SK-N-SH (cell line): ENCODE data around the gene RAMP3. TPM values are rescaled to one million over a fixed set of nuclear protein-coding genes. Genes with fewer than 3 reads are reported as not detected.

Experiments used
- CTCF ChIA-PET: fragments of 300-600, 350-600 bp; formaldehyde crosslinking; extraction: SDS; loops from one replicate; lab custom pipeline; 2021; lab: Yijun Ruan, JAX
- POLR2A ChIA-PET: fragments of 350-600 bp; sonication (Branson Sonifier 250); formaldehyde crosslinking; extraction: SDS; loops from one replicate; lab custom pipeline; 2020; ENCODE audit warnings: antibody characterized with exemption, inconsistent platforms; lab: Yijun Ruan, JAX
- DNase-seq: peaks from one replicate; pipeline ENCODE4 v3.0.0; 2012
- H2AFZ ChIP-seq: fragments of 200-600 bp; sonication (generic); 2 replicates; pipeline ENCODE4 v1.8.1; 2016; ENCODE audit warnings: antibody characterized with exemption, mild to moderate bottlenecking, low read depth
- H3F3A ChIP-seq: fragments of 200-600 bp; sonication (generic); replicated peaks from 2 replicates; pipeline ENCODE3; 2016; ENCODE audit warnings: antibody characterized with exemption, mild to moderate bottlenecking; ENCODE audit not compliant: insufficient read depth
- H3K27ac ChIP-seq, 2 experiments: fragments of 200-500 bp in 1 of 2; fragments of 200-600 bp in 1 of 2; sonication (Bioruptor generic) in 1 of 2; sonication (generic), shearing (Covaris generic) in 1 of 2; 2 replicates each; pipeline versions ENCODE4 v1.5.1 to v1.6.1; 2014 to 2016; ENCODE audit warnings: low read depth in 2 of 2, inconsistent platforms in 1 of 2, low read length in 1 of 2, mild to moderate bottlenecking in 1 of 2, mixed read lengths in 1 of 2
- H3K27me3 ChIP-seq: fragments of 200-600 bp; sonication (generic), shearing (Covaris generic); 2 replicates; pipeline ENCODE4 v1.6.1; 2016; ENCODE audit warnings: mixed run types; ENCODE audit not compliant: insufficient read depth
- H3K36me3 ChIP-seq, 2 experiments: fragments of 200-500 bp in 1 of 2; fragments of 200-600 bp in 1 of 2; sonication (Bioruptor generic) in 1 of 2; sonication (generic) in 1 of 2; replicated peaks in 1 of 2; 2 replicates each; pipeline versions ENCODE3 to v1.5.1; 2014 to 2016; ENCODE audit warnings: low read length in 1 of 2, mild to moderate bottlenecking in 1 of 2; ENCODE audit not compliant: insufficient read depth in 2 of 2, control insufficient read depth in 1 of 2
- H3K4me1 ChIP-seq, 2 experiments: fragments of 200-500 bp in 1 of 2; fragments of 200-600 bp in 1 of 2; sonication (Bioruptor generic) in 1 of 2; sonication (generic), shearing (Covaris generic) in 1 of 2; 2 replicates each; pipeline versions ENCODE4 v1.5.1 to v1.6.1; 2014 to 2016; ENCODE audit warnings: low read depth in 1 of 2, low read length in 1 of 2, mixed run types in 1 of 2; ENCODE audit not compliant: insufficient read depth in 2 of 2, control insufficient read depth in 1 of 2
- H3K4me2 ChIP-seq: fragments of 200-600 bp; sonication (generic), shearing (Covaris generic); 2 replicates; pipeline ENCODE4 v1.6.1; 2017; ENCODE audit warnings: mixed run types
- H3K4me3 ChIP-seq, 2 experiments: fragments of 200-500 bp in 1 of 2; fragments of 200-600 bp in 1 of 2; sonication (Bioruptor generic) in 1 of 2; sonication (generic), shearing (Covaris generic) in 1 of 2; 2 replicates each; pipeline versions ENCODE4 v1.5.1 to v1.8.1; 2014 to 2016; ENCODE audit warnings: low read depth in 2 of 2, inconsistent platforms in 1 of 2, low read length in 1 of 2, mild to moderate bottlenecking in 1 of 2, mixed read lengths in 1 of 2, moderate library complexity in 1 of 2
- H3K79me2 ChIP-seq: fragments of 200-600 bp; sonication (generic); 2 replicates; pipeline ENCODE4 v1.8.1; 2017; ENCODE audit warnings: mild to moderate bottlenecking; ENCODE audit not compliant: insufficient read depth
- H3K9ac ChIP-seq: fragments of 200-600 bp; sonication (generic); 2 replicates; pipeline ENCODE4 v1.6.1; 2017; ENCODE audit warnings: mixed run types
- H3K9me2 ChIP-seq: fragments of 200-600 bp; sonication (generic); 2 replicates; pipeline ENCODE4 v1.6.1; 2017; ENCODE audit warnings: mixed run types
- H3K9me3 ChIP-seq: fragments of 200-600 bp; sonication (generic); 2 replicates; pipeline ENCODE4 v1.6.1; 2017; ENCODE audit warnings: mixed run types, mild to moderate bottlenecking, moderate library complexity
- H4K20me1 ChIP-seq: fragments of 200-600 bp; sonication (generic); 2 replicates; pipeline ENCODE4 v1.6.1; 2017; ENCODE audit warnings: mild to moderate bottlenecking, mixed run types; ENCODE audit not compliant: insufficient read depth
- FOXJ3 ChIP-seq: sonication (generic); formaldehyde crosslinking; IDR thresholded peaks from 2 replicates; pipeline ENCODE4 v1.5.1; 2020; ENCODE audit warnings: mild to moderate bottlenecking, missing genetic modification reagents
- FOXM1 ChIP-seq: IDR thresholded peaks from 2 replicates; pipeline ENCODE4 v1.4.0; 2012; ENCODE audit warnings: low read depth, mild to moderate bottlenecking
- GABPA ChIP-seq: IDR thresholded peaks from 2 replicates; pipeline ENCODE4 v1.4.0; 2012; ENCODE audit warnings: low read depth, mild to moderate bottlenecking
- MEF2A ChIP-seq: IDR thresholded peaks from 2 replicates; pipeline ENCODE4 v1.4.0; 2012; ENCODE audit warnings: low read depth, borderline replicate concordance
- MXI1 ChIP-seq: IDR thresholded peaks from 2 replicates; pipeline ENCODE4 v1.6.1; 2012; ENCODE audit warnings: mild to moderate bottlenecking, low read depth, low read length, improper control_type of control experiment
- NFIC ChIP-seq: IDR thresholded peaks from 2 replicates; pipeline ENCODE4 v1.4.0; 2012; ENCODE audit warnings: borderline replicate concordance
- POLR2AphosphoS5 ChIP-seq: IDR thresholded peaks from 2 replicates; pipeline ENCODE4 v1.6.1; 2012; ENCODE audit warnings: low read depth, low read length
- RCOR1 ChIP-seq: fragments of 150-350 bp; IDR thresholded peaks from 2 replicates; pipeline ENCODE4 v1.6.1; 2017; ENCODE audit warnings: antibody characterized with exemption, low read length
- RXRA ChIP-seq: IDR thresholded peaks from 2 replicates; pipeline ENCODE4 v1.4.0; 2012; ENCODE audit warnings: low read depth, mild to moderate bottlenecking, borderline replicate concordance
- TEAD4 ChIP-seq: IDR thresholded peaks from 2 replicates; pipeline ENCODE4 v1.4.0; 2012; ENCODE audit warnings: mild to moderate bottlenecking, borderline replicate concordance; ENCODE audit not compliant: insufficient read depth
- USF1 ChIP-seq: IDR thresholded peaks from 2 replicates; pipeline ENCODE4 v1.4.0; 2012; ENCODE audit warnings: low read depth, borderline replicate concordance
- YY1 ChIP-seq: IDR thresholded peaks from 2 replicates; pipeline ENCODE4 v1.4.0; 2012; ENCODE audit warnings: low read depth, mild to moderate bottlenecking
- WGBS: methylation state at CpG from one replicate; pipeline ENCODE4 v1.1.6; 2017; ENCODE audit warnings: low lambda C conversion rate; 5-methylcytosine and 5-hydroxymethylcytosine counted together
- polyA plus RNA-seq, 3 experiments: library from polyadenylated mRNA; depleted of rRNA; stranded (reverse); fragments of >200 nt; gene quantifications; 2 replicates each; pipeline ENCODE4 v1.2.3, GENCODE V29; 2012
- TF ChIP-seq, protein P1 (sequence below): IDR thresholded peaks from 2 replicates; pipeline ENCODE4 v1.4.0; 2012; ENCODE audit warnings: low read depth, borderline replicate concordance
- TF ChIP-seq, protein P2 (sequence below): fragments of 150-350 bp; IDR thresholded peaks from 2 replicates; pipeline ENCODE4 v1.6.1; 2017; ENCODE audit warnings: antibody characterized with exemption, low read length, low read depth, borderline replicate concordance
- TF ChIP-seq, protein P3 (sequence below): IDR thresholded peaks from 2 replicates; pipeline ENCODE4 v1.4.0; 2012; ENCODE audit warnings: low read depth
- TF ChIP-seq, protein P4 (sequence below): IDR thresholded peaks from 2 replicates; pipeline ENCODE4 v1.6.1; 2012; ENCODE audit warnings: mild to moderate bottlenecking, low read depth, low read length, moderate library complexity
- TF ChIP-seq, protein P5 (sequence below): fragments of 150-350 bp; IDR thresholded peaks from 2 replicates; pipeline ENCODE4 v1.6.1; 2016; ENCODE audit warnings: mild to moderate bottlenecking, low read depth, low read length

Gene RAMP3
- polyA plus RNA-seq, 1 of the 3 experiments (the other 2 are of a cell fraction): not detected

DNA sequence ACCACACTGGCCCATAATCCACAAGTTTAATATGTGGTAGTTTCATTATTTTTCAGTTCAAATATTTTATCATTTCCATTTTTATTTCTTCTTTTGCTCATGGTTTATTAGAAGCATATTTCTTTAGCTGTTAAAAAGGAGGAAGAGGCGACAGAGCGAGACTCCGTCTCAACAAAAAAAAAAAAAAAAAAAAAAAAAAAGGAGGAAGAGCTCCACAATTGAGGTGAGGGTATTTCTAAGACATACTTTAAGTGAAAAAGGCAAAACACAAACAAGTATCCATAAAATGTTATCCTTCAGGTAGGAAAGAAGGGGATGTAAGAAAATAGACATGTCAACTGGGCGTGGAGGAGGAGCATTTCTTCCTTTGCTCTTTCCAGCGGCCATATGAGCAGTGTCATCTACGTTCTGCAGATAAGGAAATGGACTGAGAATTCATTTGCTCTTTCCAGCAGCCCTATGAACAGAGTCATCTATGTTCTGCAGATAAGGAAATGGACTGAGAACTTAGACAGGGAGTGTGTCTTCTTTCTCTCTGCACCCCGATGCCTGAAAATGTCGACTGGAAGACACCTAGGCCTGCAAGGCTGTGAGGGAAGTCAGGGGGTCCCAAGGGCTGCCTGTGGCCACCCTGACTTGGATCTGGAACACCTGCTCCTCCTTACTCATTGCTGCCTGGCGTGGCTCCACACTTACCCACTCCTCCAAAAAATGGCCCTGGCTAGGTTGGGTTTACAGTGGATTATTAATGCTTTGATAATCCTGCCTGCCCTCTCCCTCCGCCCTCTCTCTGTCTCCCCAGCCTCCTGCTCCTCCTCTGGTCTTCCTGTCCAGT, 18.9 kb upstream of the RAMP3 start:
- ChIA-PET CTCF (interaction anchor here (0.7 to 6.6 kb wide), 10 partner anchors 8 to 573 kb away, joined by 3 to 149 read pairs (median 6); partner anchors contain the start of gene RAMP3), POLR2A (interaction anchor here (1.1 kb wide), 1 partner anchor 27 kb away, joined by 4 read pairs; the partner anchor contains the start of gene TBRG4)
- no peak overlapping the region for H3K27ac ChIP-seq
- H3K36me3 ChIP-seq: no peaks in the 10 kb centered on the region
- no peaks in the 10 kb centered on the region for H3K9me3 ChIP-seq
- no peak overlapping the region for H2AFZ ChIP-seq
- no peak overlapping the region for H3K9ac ChIP-seq
- no peak for DNase-seq
- H4K20me1 ChIP-seq: no peaks in the 10 kb centered on the region
- peaks cover 9% of the 10 kb centered on the region; the same call in 1 of the 2 replicates for H3K27me3 ChIP-seq
- no peaks in the 10 kb centered on the region for H3K9me2 ChIP-seq
- H3K79me2 ChIP-seq: no peaks in the 10 kb centered on the region
- WGBS: 67% methylated on average over 10 of the region's 10 CpGs
- no peak overlapping the region for H3K4me2 ChIP-seq
- TF ChIP-seq, protein P1, sequence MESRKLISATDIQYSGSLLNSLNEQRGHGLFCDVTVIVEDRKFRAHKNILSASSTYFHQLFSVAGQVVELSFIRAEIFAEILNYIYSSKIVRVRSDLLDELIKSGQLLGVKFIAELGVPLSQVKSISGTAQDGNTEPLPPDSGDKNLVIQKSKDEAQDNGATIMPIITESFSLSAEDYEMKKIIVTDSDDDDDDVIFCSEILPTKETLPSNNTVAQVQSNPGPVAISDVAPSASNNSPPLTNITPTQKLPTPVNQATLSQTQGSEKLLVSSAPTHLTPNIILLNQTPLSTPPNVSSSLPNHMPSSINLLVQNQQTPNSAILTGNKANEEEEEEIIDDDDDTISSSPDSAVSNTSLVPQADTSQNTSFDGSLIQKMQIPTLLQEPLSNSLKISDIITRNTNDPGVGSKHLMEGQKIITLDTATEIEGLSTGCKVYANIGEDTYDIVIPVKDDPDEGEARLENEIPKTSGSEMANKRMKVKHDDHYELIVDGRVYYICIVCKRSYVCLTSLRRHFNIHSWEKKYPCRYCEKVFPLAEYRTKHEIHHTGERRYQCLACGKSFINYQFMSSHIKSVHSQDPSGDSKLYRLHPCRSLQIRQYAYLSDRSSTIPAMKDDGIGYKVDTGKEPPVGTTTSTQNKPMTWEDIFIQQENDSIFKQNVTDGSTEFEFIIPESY: no peak
- TF ChIP-seq, protein P2, sequence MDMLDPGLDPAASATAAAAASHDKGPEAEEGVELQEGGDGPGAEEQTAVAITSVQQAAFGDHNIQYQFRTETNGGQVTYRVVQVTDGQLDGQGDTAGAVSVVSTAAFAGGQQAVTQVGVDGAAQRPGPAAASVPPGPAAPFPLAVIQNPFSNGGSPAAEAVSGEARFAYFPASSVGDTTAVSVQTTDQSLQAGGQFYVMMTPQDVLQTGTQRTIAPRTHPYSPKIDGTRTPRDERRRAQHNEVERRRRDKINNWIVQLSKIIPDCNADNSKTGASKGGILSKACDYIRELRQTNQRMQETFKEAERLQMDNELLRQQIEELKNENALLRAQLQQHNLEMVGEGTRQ: no peak
- TF ChIP-seq, protein P3, sequence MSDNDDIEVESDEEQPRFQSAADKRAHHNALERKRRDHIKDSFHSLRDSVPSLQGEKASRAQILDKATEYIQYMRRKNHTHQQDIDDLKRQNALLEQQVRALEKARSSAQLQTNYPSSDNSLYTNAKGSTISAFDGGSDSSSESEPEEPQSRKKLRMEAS: no peak
- H3K4me1 ChIP-seq: no peaks in the 10 kb centered on the region
- H3F3A ChIP-seq: no peaks in the 10 kb centered on the region
- no peak overlapping the region for H3K4me3 ChIP-seq

DNA sequence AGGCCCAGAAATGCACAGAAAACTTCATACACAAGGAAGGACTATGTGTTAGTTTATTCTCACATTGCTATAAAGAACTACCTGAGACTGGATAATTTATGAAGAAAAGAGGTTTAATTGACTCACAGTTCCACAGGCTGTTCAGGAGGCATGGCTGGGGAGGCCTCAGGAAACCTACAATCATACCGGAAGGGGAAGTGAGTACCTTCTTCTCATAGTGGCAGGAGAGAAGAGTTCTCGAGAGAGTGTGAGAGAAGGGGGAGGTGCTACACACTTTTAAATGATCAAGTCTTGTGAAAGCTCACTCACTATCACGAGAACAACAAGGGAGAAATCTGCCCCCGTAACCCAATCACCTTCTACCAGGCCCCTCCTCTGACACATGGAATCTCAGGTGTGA, 16.8 kb upstream of the RAMP3 start:
- 73% methylated on average over 4 of the region's 4 CpGs for WGBS
- Histone ChIP-seq H3K9me3 (no peaks in the 10 kb centered on the region), H3K9me2 (no peaks in the 10 kb centered on the region), H3K36me3 (no peaks in the 10 kb centered on the region), H3K4me2 (no peak overlapping the region), H3K27me3 (peaks cover 16% of the 10 kb centered on the region; the same call in 1 of the 2 replicates), H3F3A (no peaks in the 10 kb centered on the region), H4K20me1 (no peaks in the 10 kb centered on the region), H3K79me2 (no peaks in the 10 kb centered on the region), H3K27ac (no peak overlapping the region), H3K4me3 (no peak overlapping the region), H3K9ac (no peak overlapping the region), H2AFZ (no peak overlapping the region), H3K4me1 (no peaks in the 10 kb centered on the region)
- POLR2A ChIA-PET: no interaction called here
- CTCF ChIA-PET: no interaction called here
- no peak for DNase-seq
- TF ChIP-seq FOXM1: no peak
- TF ChIP-seq RCOR1: no peak
- no peak for TF ChIP-seq NFIC
- TF ChIP-seq RXRA: no peak
- no peak for TF ChIP-seq TEAD4
- TF ChIP-seq YY1: no peak
- TF ChIP-seq MXI1: no peak
- TF ChIP-seq FOXJ3 (CRISPR knock-in tag): no peak
- no peak for TF ChIP-seq GABPA
- TF ChIP-seq USF1: no peak
- TF ChIP-seq POLR2AphosphoS5: no peak
- no peak for TF ChIP-seq MEF2A
- TF ChIP-seq, protein P4, sequence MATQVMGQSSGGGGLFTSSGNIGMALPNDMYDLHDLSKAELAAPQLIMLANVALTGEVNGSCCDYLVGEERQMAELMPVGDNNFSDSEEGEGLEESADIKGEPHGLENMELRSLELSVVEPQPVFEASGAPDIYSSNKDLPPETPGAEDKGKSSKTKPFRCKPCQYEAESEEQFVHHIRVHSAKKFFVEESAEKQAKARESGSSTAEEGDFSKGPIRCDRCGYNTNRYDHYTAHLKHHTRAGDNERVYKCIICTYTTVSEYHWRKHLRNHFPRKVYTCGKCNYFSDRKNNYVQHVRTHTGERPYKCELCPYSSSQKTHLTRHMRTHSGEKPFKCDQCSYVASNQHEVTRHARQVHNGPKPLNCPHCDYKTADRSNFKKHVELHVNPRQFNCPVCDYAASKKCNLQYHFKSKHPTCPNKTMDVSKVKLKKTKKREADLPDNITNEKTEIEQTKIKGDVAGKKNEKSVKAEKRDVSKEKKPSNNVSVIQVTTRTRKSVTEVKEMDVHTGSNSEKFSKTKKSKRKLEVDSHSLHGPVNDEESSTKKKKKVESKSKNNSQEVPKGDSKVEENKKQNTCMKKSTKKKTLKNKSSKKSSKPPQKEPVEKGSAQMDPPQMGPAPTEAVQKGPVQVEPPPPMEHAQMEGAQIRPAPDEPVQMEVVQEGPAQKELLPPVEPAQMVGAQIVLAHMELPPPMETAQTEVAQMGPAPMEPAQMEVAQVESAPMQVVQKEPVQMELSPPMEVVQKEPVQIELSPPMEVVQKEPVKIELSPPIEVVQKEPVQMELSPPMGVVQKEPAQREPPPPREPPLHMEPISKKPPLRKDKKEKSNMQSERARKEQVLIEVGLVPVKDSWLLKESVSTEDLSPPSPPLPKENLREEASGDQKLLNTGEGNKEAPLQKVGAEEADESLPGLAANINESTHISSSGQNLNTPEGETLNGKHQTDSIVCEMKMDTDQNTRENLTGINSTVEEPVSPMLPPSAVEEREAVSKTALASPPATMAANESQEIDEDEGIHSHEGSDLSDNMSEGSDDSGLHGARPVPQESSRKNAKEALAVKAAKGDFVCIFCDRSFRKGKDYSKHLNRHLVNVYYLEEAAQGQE: no peak
- TF ChIP-seq, protein P5, sequence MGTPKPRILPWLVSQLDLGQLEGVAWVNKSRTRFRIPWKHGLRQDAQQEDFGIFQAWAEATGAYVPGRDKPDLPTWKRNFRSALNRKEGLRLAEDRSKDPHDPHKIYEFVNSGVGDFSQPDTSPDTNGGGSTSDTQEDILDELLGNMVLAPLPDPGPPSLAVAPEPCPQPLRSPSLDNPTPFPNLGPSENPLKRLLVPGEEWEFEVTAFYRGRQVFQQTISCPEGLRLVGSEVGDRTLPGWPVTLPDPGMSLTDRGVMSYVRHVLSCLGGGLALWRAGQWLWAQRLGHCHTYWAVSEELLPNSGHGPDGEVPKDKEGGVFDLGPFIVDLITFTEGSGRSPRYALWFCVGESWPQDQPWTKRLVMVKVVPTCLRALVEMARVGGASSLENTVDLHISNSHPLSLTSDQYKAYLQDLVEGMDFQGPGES: no peak
